ENCODE data around the gene NEK6.

The NEK6 gene

GRCh38 chr9:124280176-124280691 is 22.5 kb downstream of the NEK6 start:
- Histone ChIP-seq H3K27ac (peak overlapping the region; percentile 75 to 97), H3K4me3 (peak overlapping the region; percentile 23)
- DNase-seq (ENCODE audit: low spot score) = peak; percentile 90
- no peak for TF ChIP-seq CTCF (IDR thresholded peaks at IDR 0.05)

- no peak for DNase-seq (ENCODE audit: low spot score)
- H3K27ac ChIP-seq = peak overlapping the region; percentile 75 to 97
- H3K4me3 ChIP-seq = peak overlapping the region; percentile 42
Observed at GRCh38 chr9:124281931-124282371, 24.2 kb downstream of the NEK6 start.

GRCh38 chr9:124282442-124283227 is 24.9 kb downstream of the NEK6 start:
- no peak for DNase-seq (ENCODE audit: low spot score)
- H3K4me3 ChIP-seq = peak overlapping the region; percentile 42

More at GRCh38 chr9:124281931-124282371, 24.2 kb downstream of the NEK6 start:
- no peak for TF ChIP-seq CTCF (IDR thresholded peaks at IDR 0.05)

GRCh38 chr9:124283228-124283814 is 25.6 kb downstream of the NEK6 start:
- no peak for DNase-seq (ENCODE audit: low spot score)
- TF ChIP-seq CTCF (IDR thresholded peaks at IDR 0.05) = no peak
- peak overlapping the region; percentile 75 to 97 for H3K27ac ChIP-seq

More at GRCh38 chr9:124282442-124283227, 24.9 kb downstream of the NEK6 start:
- TF ChIP-seq CTCF (IDR thresholded peaks at IDR 0.05) = no peak
- H3K27ac ChIP-seq = peak overlapping the region; percentile 75 to 97

GRCh38 chr9:124284237-124284831 is 26.6 kb downstream of the NEK6 start:
- peak overlapping the region; percentile 94 to 97 for H3K27ac ChIP-seq
- no peak for DNase-seq (ENCODE audit: low spot score)
- TF ChIP-seq CTCF (IDR thresholded peaks at IDR 0.05) = no peak
- H3K4me3 ChIP-seq = peak overlapping the region; percentile 17

More at GRCh38 chr9:124283228-124283814, 25.6 kb downstream of the NEK6 start:
- no peak overlapping the region for H3K4me3 ChIP-seq

- H3K27ac ChIP-seq = peak overlapping the region; percentile 94 to 97
- H3K4me3 ChIP-seq = peak overlapping the region; percentile 17
- DNase-seq (ENCODE audit: low spot score) = peak; percentile 90
- TF ChIP-seq CTCF (IDR thresholded peaks at IDR 0.05) = no peak
Observed at GRCh38 chr9:124284940-124285441, 27.2 kb downstream of the NEK6 start.

All from coronary artery (tissue), 2 donors.